Activated CD4-positive, alpha-beta T cell treated with anti-CD3 and anti-CD28 coated beads, Interleukin-2, amount 50 U/mL, for 4 hours (primary cell): ENCODE data around the gene RFX2.
"Not testable (repeated sequence)": the region's sequence is repeated elsewhere in the genome, so short reads cannot be mapped to it uniquely, and the experiment has no call there.

Source experiments
- DNase-seq, 2 experiments: peaks; one replicate each; pipeline ENCODE4 v3.0.0-alpha.2; 2020

RFX2 gene

DNA sequence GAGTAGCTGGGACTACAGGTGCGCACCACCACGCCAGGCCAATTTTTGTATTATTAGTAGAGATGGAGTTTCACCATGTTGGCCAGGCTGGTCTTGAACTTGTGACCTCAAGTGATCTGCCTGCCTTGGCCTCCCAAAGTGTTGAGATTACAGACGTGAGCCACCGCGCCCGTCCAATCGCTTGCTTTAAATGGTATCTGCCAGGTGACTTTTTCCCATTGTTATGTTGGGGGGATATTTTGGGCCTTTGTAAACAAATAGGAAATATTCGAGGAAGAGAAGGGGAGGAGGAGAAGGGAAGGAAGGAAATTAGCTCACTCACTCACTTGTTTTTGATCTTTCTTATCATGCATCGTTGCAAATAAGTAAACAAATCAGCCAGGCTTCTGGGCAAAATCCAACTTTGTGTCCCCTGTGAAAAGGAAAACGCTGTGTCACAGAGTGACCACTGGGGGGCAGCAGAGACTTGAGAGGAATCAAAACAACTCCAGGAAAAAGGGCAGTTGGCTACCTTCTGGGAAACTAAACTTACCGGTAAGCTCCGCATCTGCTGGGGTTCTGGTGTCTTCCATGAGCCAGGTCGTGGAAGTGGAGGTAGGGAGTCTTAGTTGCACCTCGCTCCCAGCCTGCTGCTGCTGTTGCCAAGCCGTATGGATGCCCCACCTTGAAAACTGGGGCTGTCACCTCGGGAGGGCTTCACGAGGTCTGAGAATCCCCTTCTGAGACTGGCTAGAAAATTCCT lies 123.1 kb downstream of the RFX2 start:
- DNase-seq, result peak; percentile 63 to 71

DNA sequence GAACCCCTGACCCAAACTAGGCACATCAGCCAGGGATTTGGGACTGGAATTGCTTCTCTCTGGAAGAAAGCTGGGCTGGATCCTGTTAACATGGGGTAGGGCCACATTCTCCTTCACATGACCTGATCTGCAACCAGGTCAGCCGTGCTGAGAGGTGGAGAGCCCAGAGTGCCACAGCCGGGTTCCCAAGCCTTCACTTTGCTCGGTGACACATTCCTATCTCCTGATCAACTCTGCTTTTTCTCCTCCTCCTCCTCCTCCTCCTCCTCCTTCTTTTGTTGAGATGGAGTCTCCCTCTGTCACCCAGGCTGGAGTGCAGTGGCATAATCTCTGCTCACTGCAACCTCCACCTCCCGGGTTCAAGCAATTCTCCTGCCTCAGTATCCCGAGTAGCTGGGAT lies 124.5 kb downstream of the RFX2 start:
- DNase-seq, result not testable (repeated sequence)

DNA sequence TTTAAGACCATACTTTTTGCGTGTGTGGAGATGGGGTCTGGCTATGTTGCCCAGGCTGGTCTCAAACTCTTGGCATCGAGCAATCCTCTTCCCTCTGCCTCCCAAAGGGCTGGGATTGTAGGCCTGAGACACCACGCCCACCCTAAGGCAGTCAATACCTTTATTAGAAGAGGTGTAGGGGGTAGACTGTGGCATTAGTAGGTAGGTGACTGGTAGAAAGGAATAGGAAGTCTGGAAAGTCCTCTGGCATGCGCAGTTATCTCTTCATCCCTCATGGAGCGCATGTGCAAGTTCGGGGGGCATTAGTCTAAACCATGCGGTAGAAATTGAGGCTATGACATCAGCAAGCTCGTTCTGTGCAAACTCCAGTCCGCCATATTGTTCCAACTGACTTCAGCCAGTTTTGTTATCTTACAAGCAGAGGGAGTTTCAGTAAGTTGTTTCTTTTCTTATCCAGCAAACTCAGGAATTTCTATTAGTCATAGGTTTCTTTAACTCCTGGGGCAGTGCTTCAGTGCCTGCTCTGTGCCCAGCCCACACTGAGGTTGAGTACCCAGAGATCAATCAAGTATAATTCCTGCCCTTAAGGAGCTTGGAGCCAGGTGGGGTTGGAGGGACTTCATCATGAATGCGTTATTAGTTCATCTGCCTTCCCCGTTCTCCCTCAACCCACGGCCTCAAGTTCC lies 125.1 kb downstream of the RFX2 start:
- no peak for DNase-seq

DNA sequence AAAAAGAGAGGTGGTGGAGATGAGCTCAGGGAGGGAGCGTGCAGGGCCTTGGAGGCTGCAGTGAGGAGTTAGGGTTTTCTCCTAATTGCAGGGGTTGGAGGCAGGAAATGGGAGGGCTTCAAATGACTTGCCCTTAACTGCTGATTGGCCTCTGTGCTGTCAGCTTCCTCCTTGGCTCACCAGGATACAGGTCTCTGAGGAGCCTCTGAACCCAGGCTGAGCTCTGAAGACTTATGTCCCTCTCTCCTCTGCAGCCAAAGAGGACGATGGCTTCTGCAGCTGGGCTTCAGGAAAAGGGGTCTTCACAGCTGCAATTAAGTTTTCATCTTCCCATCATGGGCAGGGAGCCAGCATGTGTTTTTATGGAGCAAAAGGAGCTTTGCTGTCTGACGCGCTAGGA lies 125.7 kb downstream of the RFX2 start:
- no peak for DNase-seq

DNA sequence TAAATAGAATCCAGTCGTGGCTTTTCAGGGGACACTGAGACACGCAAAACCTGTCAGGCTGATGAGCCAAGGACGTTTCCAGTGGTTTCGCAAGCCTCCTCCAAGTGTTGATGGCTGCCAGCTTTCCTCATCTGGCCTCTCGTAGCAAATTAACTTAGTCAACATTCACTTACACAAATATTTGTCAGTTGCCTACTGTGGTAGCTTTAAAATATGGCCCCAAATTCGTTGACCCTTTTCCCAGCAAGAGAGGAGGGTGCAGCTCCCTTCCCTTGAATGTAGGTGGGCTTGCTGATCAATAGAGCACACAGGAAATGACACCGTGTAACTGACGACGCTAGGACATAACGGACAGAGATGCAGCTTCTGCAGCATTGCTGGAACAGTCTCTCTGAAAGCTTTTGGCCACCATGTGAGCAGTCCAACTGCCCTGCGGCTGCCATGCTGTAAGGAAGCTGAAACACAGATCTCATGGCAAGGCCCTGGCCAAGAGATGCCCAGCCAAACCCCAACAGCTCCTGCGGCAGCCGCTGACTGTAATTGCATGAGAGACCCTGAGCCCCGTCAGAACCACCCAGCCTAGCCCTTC lies 126.8 kb downstream of the RFX2 start:
- DNase-seq, result no peak

DNA sequence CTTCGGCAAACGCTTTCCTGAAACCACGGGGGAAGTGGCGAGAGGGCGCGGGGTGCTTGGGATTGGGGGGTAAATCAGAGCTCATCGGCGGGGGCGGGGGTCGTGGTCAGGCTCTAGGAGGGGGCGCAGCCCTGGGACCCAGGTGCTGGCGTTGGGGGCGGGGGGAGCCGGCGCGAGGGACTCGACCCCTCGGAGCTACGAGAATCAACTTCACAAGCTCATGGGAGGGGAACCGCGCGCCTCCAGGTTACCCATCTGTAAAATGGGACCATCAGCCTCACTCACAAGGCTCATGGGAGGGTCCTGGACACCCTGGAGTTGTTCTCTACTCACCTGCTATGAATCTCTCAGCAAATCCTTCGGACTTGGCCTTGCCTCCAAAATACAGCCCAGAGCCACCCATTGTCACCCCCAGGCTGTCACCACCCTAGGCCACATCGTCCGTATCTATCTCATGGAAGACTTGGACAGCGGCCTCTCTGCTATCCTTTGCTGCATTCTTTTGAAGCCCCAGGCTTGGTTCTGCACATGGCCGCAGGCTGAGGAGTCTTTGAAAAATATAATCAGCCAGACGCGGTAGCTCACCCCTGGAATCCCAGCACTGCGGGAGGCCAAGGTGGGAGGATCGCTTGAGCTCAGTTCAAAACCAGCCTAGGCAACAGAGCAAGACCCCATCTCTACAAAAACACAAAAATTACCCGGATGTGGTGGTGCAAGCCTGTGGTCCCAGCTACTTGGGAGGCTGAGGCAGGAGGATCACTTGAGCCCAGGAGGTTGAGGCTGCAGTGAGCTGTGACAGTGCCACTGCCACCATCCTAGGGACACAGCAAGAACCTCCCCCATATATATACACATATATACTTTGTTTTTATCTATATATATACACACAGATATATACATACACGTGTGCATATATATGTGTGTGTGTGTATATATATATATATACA lies 131.4 kb downstream of the RFX2 start:
- no peak for DNase-seq

DNA sequence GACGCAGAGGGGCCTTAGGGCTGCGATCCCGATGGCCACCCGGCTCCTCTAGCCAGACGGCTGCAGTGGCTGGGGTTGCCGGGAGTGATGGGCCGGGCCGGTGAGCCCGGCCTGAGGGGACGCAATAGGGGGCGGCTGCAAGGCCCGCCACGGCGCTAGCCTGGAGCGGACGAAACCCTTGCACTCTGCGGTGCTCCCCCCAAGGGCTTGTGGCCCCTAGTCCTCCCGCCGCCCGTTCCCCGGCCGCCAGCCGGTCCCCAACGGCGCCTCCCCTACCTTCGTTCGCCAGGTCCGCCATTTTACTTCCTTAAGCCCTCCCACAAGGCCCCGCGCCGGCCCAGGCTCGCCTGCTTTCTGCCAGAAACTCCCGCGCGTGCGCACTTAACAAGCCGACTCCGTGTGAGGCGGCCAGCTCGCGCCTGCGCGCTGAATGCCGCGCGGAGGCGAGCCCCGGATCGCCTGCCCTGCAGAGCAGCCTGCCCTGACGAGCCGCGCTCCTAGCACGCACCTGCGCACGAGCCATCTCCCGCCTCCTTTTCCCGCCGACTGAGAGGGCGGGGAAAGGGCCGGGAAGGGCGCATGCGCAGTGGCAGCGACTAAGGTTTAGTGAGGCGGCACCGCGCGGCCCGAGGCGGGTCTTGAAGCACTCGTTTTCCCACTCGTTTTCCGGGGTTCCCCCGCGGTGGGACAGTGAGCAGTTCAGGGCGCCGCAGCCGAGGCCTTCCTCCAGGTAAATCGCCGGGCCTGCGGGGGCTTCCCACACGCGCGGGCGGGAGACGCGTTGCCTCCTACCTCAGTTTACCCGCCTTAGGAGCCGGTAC lies 132.3 kb downstream of the RFX2 start, which contains the start of gene RANBP3:
RANBP3 (minus strand) TSS at position 356 of the 821 bp plus-strand sequence; CDS start at position 298, 58 bp downstream.
- DNase-seq, result peak; percentile 96 to 98

DNA sequence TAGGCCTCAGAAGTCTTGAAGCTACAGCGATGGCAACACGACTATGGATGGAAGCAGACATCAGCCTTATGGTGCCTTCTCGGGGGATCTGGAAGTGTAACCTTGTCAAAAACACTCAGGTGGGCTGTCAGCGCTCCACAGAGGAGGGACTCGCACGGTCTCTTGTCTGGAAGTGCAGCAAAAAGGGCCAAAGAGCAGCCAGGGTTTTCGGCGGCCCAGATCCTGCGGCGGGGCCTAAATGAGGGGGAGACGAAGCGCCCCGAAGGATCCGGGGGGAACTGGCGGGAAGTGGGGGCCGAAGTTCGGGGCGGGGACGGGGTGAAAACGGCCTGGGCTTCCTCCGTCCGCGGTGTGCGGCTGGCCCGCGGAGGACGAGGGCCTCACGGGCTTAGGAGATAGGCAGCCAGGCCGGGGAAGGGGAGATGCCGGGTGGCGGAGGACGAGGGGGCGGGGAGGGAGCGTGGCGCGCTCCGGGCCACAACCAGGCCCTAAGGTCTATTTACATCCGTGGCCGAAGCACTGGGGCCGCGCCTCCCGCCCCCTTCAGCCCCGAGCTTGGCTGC lies 133.0 kb downstream of the RFX2 start:
- DNase-seq, result no peak

DNA sequence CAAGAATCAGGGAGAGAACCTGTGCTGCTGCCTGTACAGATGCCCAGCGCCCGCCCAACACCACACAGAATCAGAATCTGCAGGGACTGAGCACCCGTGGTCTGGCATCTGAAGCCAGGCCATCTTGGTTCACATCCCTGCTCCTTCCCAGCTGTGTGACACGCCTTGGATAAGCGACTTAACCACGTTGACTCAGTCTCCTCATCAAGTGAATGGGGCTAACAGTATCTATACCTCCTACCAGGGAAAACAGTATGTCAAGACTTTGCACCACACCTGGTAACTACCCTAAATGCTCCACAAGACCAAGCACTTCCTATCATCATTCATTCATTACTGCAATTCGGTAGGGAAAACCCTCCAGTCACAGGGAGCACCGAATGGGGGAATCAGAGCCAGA lies 133.5 kb downstream of the RFX2 start:
- no peak for DNase-seq

DNA sequence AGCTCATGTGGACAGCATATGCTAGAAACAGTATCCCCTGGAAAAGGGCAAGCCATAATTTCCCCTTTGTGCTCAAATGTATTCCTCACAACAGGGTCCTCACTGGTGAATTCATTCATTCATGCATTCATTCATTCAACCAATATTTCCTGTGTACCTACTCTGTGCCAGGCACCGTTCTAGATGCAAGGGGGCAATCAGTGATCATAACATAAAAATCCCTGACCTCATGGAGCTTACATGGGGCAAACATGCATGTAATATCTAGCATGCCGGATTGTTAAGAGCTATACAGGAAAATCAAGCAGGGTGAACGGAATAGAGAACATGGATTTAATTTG lies 134.9 kb downstream of the RFX2 start:
- no peak for DNase-seq

DNA sequence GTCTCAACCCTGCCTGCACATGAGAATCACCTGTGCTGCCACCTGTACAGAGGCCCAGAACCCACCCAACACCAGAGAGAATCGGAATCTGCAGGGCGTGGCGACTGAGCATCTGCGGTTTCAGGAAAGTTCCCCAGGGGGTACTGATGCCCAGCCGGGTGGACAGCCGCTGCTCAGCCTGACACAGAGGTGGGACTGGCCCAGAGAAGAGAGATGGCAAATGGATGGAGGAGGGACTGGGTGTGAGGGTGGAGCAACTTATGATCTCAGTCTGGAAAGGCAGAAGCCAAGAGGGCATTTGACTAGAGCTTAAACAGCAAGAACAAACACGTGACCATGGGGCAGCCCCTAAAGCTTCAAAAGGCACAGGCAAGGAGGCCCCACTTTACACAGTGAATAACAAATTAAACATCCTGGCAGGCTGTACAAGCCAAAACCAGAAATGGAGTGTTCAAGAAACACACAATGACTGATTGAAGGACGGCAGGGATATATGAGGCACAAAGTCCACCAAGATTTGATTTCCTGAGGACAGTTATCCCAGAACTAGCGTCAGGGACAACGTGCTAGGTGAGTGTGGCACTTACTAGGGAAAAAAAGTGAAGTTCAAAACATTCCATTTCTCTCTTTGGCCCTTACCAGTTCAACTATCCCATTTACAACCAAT lies 135.4 kb downstream of the RFX2 start:
- DNase-seq, result no peak

DNA sequence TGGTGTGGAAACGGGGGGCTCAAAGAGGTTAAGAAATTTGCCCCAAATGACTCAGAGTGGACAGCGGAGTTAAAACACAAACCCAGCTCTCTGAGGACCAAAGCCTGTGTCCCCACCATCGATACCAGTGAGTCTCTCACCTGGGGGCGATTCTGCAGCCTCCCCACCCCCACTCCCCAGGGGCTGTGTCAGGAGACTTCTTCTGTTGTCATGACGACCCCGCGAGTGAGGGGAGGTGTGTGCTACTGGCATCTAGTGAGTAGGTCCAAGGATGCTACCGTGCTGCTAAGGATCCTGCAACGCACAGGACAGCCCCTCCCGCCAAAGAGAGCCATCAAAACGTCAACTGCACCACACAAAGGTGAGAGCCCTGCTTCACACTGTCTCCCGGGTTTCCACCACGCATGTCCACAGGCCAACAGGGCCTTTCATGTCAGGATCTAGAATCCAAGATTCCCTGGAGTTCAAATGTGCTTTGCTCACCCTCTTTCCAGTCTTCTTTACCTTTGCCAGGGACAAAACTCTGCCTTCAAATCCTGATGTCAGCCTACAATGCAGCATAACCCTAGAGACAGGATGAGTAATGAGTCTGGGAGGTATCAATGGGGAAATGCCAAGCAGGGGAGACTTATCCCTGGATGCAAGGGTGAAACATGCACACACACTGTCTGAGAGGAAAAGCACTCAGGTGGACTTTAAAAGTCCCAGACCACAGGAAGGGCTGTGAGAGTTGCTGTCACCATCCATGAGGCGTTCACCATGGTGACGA lies 136.2 kb downstream of the RFX2 start:
- DNase-seq, result no peak

DNA sequence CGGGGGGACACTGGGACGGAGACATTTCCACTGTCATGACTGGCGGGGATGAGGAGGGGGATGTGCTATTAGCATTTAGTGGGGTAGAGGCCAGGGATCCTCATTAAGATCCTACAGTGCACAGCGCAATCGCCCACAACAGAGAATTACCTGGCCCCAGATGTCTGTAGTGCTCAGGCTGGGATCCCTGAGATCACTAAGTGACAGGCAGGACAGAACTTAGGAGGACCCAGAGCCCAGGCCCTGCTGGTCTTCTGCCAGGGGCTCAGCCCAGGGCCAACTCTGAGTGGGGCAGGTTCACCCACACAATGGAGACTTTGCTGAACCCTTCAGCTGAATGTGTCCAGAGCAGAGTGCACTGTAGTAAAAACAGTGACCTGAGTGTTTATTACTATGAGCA lies 136.9 kb downstream of the RFX2 start:
- DNase-seq, result no peak

DNA sequence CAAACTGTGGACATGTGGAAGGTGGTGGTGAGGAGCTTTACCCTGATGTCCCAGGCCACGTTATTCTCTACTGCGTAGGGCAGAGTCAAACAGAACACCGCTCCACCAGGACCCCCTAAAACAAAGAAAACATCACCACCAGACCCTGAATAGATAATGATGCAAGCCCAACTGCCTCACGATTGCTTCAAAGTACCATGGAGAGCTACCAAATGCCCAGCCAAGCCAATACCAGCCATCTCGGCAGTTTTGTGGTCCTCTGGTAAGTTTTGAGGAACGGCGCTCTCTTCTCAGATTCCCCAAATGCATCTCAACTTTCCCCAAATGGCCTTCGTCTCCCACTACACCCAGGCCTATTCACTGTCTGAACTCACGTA lies 138.0 kb downstream of the RFX2 start:
- DNase-seq, result no peak

DNA sequence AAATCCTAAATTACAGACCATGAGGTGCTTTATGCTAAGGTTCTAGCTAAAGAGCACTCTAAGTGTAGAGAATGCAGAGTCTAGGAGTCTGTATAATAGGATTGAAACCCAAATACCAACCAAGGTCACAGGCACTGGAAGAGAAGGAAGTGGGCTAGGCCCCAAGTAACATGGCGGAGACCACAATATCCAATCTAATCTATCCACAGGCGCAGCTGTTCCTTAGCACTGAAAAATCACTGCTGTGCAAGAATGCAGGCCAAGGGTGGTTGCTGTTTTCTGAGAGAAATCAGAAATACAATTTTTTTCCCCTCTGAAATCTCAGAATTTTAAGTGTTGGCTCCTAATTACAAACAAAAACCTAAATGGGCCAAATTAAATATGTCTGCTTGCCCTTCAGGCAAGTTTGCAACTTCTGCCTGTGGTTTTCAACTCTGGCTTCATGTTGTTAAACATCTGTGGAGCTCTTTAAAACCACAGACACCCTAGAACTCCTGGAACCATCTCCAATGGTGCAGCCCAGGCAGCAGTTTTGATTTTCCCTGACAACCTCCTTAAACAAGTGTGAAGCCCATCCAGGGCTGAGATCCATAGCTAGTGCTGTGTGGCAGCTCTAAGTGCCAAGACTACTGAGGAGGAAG lies 138.5 kb downstream of the RFX2 start:
- DNase-seq, result no peak

DNA sequence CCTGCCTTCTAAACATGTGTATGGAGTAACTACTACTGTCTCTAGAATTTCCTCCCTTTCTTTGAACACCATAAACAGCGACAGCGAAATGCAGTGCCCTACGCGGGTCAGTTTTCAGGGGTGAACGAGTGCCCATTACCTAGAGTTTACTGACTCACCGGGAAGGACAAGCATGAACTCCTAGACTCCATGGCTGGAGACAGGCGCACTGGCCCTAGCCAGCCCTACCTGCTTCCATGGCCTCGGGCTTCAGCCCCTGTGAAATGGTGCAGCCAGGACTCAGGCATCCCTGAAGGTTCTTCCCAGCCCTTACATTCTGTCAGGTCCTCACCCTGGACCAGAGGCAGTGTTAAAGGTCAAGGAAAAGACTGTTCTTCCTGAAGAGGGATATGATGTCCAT lies 140.8 kb downstream of the RFX2 start:
- no peak for DNase-seq

DNA sequence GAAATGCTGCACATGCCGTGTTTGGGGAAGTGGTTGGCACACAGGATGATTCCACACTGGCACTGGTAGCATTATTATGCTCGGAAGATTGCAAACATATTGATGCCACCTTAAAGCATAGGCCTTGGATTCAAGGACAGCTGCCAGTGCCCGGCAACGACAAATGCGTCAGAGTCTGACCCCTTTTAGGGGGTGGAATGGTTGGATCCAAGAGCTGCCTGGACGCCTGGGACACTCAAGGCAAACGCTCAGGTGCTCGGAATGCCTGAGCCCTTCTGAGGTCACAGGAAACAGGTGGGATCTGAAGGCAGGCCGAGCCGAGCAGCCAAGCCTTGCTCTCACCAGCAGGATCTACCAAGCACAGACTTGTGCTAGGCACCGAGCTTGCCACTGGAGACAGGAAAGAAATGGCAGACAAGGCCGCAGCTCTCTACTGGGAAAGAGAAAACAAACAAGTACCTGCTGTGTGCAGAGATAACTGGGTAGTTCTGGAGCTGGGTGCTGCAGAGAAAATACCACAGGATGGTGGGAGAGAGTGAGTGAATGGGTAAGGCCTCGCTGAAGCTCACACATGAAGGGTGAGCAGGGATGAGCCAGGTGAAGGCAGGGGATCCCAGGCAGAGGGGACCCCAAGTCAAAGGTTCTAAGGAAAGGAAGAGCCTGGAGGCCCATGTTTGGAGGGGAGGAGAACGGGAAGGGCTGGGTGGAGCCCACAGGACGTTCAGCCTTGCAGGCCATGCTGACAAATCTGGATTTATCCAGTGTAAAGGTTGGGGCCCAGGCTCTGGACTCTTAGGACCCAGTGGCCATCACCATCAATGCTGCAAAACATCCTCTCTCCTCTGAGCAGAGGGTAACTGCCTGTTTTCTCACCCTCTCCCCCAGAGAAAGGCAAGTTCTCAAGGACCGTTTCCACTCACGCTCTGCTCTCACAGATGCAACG lies 141.6 kb downstream of the RFX2 start:
- DNase-seq, result no peak

DNA sequence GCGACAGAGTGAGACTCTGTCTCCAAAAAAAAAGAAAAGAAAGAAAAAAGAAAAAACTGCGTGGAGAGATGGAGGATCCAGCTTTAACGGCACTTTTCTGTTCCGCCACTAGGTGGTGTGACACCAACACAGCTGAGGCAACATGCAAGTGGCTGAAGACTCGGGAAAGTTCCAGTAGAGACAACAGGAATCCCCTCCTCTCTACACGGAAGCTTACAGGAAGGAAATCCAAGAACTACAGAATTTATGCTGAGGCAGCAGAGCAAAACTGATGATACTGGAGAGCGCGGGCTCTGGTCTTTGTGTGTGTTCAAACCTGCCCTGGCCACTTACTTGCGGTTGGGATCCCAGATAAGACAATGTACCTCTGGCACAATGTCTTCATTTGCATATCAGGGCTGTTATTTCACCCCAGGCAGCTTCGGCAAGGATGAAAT lies 142.3 kb downstream of the RFX2 start:
- peak; percentile 49 to 53 for DNase-seq

DNA sequence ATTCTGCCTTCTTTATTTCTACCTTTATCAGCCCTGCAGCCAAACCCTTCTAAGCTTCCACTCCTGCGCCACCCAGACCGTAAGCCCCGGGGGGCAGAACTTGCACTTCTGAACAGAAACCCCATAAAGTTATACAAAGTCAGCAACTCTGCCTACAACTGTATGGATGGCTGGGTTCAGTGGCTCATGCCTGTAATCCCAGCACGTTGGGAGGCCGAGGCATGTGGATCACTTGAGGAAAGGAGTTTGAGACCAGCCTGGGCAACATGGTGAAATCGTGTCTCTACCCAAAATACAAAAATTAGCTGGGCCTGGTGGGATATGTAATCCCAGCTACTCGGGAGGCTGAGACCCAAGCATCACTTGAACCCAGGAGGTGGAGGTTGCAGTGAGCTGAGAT lies 142.7 kb downstream of the RFX2 start:
- no peak for DNase-seq
